ENCODE measurements around the gene RPF1.
"Not testable (repeated sequence)": the region's sequence is repeated elsewhere in the genome, so short reads cannot be mapped to it uniquely, and the experiment has no call there.

The RPF1 gene

GRCh38 chr1:84488107-84488506 is 9.0 kb downstream of the RPF1 start:
- in situ Hi-C loops (cut with MboI; ENCODE audit: low sequenced_read_pairs), result no loop called here

DNA sequence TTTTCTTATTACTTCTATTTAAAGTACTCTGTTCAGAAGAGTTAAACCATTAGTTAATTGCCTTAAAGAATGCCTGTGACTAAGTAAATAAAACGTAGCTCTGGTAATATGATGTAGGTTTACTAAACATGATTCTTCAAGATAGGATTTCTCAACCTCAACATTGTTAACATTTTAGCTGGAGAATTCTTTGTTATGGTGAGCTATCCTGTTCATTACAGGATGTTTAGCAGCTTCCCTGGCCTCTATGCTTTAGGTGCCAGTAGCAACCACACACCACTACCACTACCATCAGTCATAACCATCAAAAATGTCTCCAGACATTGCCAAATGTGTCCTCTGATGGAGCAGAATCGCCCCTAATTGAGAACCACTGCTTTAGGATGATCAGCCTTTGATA is 10.7 kb downstream of the RPF1 start:
- in situ Hi-C loops (cut with MboI; ENCODE audit: low sequenced_read_pairs), result no loop called here

GRCh38 chr1:84492726-84493125 is 13.7 kb downstream of the RPF1 start:
- in situ Hi-C loops (cut with MboI; ENCODE audit: low sequenced_read_pairs), result no loop called here

DNA sequence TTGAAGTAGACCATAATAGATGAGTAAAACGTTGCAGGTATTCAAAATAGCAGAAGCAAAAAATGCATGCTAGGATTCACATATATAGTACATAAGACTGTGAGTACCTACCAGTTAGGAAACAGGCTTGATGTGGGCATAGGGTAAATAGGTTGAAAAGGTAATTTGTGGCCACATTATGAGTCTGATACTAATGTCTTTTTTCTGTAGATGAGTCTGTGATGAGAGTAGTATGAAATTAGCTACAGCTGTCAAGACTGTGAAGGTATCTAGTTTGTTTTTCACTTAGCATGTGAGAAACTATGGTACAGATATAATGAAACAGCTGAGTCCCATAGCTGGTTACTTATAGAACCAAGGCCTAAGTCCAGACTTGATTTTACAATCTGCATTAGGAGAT is 14.7 kb downstream of the RPF1 start:
- in situ Hi-C loops (cut with MboI; ENCODE audit: low sequenced_read_pairs), result no loop called here

DNA sequence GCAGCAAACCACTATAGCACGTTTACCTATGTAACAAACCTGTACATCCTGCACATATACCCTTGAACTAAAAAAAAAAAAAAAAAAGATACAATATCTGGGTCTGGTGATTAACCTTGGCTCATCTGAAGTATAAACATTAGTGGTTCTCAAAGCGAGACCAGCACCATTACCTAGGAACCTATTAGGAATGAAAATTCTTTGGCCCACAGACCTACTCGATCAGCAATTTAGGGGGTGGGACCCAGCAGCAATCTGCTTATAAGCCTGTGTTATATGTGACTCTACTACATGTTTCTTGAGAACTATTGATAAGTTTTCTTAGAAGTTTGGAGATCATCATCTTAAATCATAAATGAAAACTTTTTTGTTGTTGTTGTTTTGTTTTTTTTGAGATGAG is 17.4 kb downstream of the RPF1 start:
- in situ Hi-C loops (cut with MboI; ENCODE audit: low sequenced_read_pairs), result no loop called here

DNA sequence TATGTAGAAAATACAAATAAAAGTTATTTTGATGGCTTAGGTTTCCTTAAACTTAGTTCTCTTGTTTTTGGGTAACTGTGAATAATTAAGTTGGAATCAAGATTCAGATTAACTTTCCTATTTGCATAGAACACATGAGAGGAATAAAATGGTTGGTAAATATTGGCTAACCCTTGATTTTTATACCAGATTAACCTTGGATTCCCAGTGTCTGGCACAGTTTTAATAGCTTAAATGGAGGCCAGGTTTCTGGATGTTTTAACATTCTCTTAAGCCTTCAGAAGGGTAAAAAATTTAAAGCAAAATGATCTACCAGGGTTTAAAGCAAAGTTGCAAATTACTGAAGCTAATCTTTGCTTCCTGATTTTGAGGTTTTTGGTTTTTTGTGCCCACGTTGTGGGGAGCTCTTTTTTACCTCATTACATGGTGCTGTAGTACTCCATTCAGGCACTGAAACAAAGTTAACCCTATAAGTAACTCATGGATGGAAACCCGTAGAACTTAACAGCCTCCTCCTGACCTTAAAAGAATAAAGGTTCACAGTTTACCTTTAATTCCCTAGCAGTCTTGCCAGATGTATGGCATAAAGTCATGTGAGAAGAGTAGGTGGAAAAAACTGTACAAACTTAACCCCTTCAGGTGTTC is 18.7 kb downstream of the RPF1 start:
- in situ Hi-C loops (cut with MboI; ENCODE audit: low sequenced_read_pairs), result no loop called here

GRCh38 chr1:84502927-84503326 is 23.9 kb downstream of the RPF1 start:
- in situ Hi-C loops (cut with MboI; ENCODE audit: low sequenced_read_pairs), result no loop called here

GRCh38 chr1:84504580-84505492 is 25.8 kb downstream of the RPF1 start:
- in situ Hi-C loops (cut with MboI; ENCODE audit: low sequenced_read_pairs), result no loop called here

DNA sequence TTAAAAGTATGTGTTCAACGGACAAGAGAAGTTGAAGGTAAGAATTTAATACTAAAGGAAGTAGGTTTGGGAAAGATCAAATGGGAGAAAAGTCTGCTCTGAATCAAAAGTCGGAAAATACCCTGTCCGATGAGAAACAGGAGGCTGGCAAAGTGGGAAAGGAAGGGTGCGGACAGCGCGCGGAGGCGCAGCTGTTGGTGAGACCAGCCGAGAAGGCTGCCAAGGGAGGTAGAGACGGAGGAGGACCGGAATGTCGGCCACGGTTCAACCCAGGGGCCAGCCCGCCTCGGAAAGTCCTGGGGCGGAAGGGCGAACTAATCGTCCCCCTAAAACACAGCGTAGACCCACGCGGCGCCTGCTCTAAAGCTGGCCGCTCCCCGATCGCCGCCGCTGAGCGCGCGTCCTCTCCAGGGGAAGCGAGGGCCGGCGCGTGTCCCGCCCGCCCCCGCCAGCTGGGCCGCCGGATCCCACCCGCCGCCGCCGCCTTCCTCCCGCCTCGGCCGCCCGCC is 26.5 kb downstream of the RPF1 start:
- in situ Hi-C loops (cut with MboI; ENCODE audit: low sequenced_read_pairs), result no loop called here

DNA sequence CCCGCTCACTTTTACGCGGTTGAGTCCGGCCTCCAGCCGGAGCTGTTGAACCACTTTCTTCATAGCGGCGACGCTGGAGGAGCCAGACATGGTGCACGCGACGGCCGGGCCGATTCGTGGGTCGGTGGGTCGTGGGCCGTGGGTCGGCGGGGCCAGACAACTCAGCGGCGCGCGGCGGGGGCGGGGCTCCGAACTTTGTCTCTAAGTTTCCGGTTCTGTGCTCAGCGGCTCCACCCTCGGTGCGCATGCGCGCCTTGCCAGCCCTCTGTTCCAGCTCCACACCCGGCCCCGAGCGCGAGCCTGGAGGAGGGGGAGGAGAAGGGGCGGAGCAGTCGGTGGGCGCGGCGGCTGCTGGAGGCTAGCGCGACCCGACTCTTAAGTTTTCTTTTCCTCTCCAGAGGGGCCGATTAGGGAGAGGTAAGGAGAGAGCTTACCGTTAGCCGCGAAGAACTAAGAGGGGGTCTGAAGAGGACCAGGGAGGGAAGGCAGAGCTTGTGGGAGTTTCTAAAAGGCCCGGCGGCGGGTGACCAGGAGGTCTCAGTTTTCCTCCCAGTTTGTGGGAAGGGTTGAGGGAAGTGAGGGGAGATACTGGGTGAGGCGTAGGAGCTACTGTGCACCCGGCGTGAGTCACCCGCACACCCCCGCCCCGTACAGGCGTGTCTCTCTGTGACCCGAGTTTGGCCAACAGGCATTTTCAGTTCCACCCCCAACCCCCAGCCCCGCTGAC is 27.1 kb downstream of the RPF1 start, which contains the start of the genes GNG5 and SPATA1:
Gene GNG5 (minus strand): TSS at position 580 of the 727 bp plus-strand sequence. CDS start 490 bp downstream, at position 90.
Gene SPATA1 (plus strand): TSS at position 385 of the 727 bp plus-strand sequence. CDS start 9,974 bp downstream, outside the sequence.
- in situ Hi-C loops (cut with MboI; ENCODE audit: low sequenced_read_pairs), result no loop called here

GRCh38 chr1:84506729-84507453 is 27.8 kb downstream of the RPF1 start:
- in situ Hi-C loops (cut with MboI; ENCODE audit: low sequenced_read_pairs), result no loop called here

GRCh38 chr1:84507887-84508286 is 28.8 kb downstream of the RPF1 start:
- in situ Hi-C loops (cut with MboI; ENCODE audit: low sequenced_read_pairs), result not testable (repeated sequence)

DNA sequence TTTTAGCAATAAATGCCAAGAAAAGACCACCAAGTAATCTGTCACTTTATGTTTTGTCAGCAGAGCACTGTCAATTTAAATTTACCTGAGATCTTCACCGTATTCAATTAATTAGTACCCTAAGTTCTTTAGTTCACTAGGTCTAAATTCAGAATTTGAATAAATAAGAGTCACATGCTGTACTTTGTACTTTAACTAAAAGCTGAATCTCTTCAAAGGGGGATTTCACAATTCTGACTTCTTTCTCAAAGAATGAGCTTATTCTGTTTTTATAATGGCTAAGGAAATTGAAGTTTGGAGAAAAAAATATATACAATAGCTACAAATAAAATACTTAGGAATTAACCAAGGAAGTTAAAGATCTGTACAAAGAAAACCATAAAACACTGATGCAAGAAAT is 29.4 kb downstream of the RPF1 start:
- in situ Hi-C loops (cut with MboI; ENCODE audit: low sequenced_read_pairs), result no loop called here

DNA sequence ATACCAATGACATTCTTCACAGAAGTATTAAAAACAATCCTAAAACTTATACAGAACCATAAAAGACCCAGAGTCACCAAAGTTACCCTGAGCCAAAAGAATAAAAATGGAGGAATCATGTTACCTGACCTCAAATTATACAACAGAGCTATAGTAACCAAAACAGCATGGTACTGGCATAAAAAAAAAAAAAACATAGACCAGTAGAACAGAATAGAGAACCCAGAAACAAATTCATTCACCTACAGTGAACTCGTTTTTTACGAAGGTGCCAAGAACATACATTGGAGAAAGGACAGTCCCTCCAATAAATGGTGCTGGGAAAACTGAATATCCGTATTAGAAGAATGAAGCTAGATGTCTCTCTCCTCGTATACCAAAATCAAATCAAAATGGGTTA is 30.0 kb downstream of the RPF1 start:
- in situ Hi-C loops (cut with MboI; ENCODE audit: low sequenced_read_pairs), result no loop called here

DNA sequence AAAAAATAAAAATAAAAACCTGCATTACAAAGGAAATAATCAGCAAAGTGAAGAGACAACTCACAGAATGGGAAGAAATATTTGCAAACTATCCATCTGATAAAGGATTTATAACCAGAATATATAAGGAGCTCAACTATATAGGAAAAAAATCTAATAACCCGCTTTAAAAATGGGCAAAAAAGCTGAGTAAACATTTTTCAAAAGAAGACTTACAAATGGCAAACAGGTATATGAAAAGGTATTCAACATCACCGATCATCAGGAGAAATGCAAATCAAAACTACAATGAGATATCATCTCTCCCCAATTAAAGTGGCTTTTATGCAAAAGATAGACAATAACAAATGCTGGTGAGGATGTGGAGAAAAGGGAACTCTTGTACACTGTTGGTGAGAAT is 31.1 kb downstream of the RPF1 start:
- in situ Hi-C loops (cut with MboI; ENCODE audit: low sequenced_read_pairs), result no loop called here

- in situ Hi-C loops (cut with MboI; ENCODE audit: low sequenced_read_pairs), result no loop called here
Observed at GRCh38 chr1:84510668-84511067, 31.6 kb downstream of the RPF1 start.

GRCh38 chr1:84524590-84524989 is 45.5 kb downstream of the RPF1 start:
- in situ Hi-C loops (cut with MboI; ENCODE audit: low sequenced_read_pairs), result no loop called here

DNA sequence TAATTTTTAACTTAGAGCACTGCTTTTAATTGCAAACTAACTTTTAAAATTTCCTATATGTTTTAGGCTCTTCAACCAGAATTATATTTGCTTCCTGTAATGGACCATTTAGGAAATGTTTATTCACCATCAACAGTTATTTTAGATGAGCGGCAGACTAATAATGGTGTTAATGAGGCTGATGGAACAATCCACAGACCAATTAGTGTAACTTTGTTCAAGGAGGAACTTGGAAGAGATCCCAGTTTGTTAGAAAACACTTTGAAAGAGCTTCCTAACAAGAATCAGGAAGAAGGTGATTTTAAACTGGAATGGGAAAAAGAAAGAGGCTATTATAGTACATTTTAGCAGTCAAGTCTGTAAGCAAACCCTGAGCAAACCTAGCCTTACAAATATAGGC is 46.7 kb downstream of the RPF1 start:
- in situ Hi-C loops (cut with MboI; ENCODE audit: low sequenced_read_pairs), result no loop called here

GRCh38 chr1:84538599-84538998 is 59.5 kb downstream of the RPF1 start:
- in situ Hi-C loops (cut with MboI; ENCODE audit: low sequenced_read_pairs), result no loop called here

- in situ Hi-C loops (cut with MboI; ENCODE audit: low sequenced_read_pairs), result no loop called here
Observed at GRCh38 chr1:84539972-84540371, 60.9 kb downstream of the RPF1 start.

DNA sequence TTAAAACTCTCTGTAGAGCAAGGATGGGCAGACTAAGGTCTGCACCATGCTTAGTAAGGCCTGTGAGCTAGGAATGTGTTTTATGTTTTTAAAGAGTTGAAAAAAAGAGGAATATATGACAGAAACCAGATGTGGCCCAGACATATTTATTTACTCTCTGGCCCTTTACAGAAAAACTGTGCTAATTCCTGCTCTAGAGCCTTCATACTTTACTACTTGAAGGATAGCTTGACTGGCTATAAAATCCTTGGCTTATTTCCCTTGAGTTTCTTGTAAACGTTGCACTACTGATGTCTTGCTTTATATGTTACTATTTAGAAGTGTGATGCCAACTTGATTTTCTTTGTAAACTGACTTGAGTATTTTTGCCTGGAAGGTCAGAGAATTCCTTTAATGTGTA is 61.7 kb downstream of the RPF1 start:
- in situ Hi-C loops (cut with MboI; ENCODE audit: low sequenced_read_pairs), result no loop called here
